ENCODE data around the gene CYP26C1. TPM values are rescaled to one million over a fixed set of nuclear protein-coding genes. Genes with fewer than 3 reads are reported as not detected.

The CYP26C1 gene, protein sequence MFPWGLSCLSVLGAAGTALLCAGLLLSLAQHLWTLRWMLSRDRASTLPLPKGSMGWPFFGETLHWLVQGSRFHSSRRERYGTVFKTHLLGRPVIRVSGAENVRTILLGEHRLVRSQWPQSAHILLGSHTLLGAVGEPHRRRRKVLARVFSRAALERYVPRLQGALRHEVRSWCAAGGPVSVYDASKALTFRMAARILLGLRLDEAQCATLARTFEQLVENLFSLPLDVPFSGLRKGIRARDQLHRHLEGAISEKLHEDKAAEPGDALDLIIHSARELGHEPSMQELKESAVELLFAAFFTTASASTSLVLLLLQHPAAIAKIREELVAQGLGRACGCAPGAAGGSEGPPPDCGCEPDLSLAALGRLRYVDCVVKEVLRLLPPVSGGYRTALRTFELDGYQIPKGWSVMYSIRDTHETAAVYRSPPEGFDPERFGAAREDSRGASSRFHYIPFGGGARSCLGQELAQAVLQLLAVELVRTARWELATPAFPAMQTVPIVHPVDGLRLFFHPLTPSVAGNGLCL
- 0.80 and 1.0 TPM in 2 replicates for total RNA-seq

GRCh38 chr10:93059975-93060886 lies at the start of gene CYP26C1:
Gene CYP26C1, plus strand, starts transcription at chr10:93060798. Its CDS starts 466 bp downstream, at chr10:93061264.

GRCh38 chr10:93073539-93074146 lies 13.0 kb downstream of the CYP26C1 start, which contains the start of gene CYP26A1:
Gene CYP26A1, plus strand, starts transcription at chr10:93073893. Its CDS starts 42 bp downstream, at chr10:93073935.

Other genes with a start within 250 kb of the CYP26C1 start
- 109 and 189 TPM in 2 replicates for gene EXOC6, start 212.3 kb upstream of the CYP26C1 start, total RNA-seq
- 0.40 and 0.72 TPM in 2 replicates for gene CYP26A1, start 13.1 kb downstream of the CYP26C1 start, total RNA-seq